ENCODE measurements around the gene CAPN1. TPM values are rescaled to one million over a fixed set of nuclear protein-coding genes. Genes with fewer than 3 reads are reported as not detected.

The CAPN1 gene
- polyA plus RNA-seq, 1 donor: 99.7 TPM

- DNase-seq: no peak
Measured at GRCh38 chr11:65204143-65204542, 22.4 kb downstream of the CAPN1 start.

- no peak for DNase-seq
Measured at GRCh38 chr11:65204646-65205601, 23.2 kb downstream of the CAPN1 start.

GRCh38 chr11:65205602-65205967 lies 23.9 kb downstream of the CAPN1 start:
- no peak for DNase-seq

GRCh38 chr11:65206441-65206841 lies 24.7 kb downstream of the CAPN1 start:
- DNase-seq: no peak

- DNase-seq: no peak
Measured at GRCh38 chr11:65206901-65207300, 25.2 kb downstream of the CAPN1 start.

- no peak for DNase-seq
Measured at GRCh38 chr11:65207918-65208784, 26.4 kb downstream of the CAPN1 start.

GRCh38 chr11:65208785-65209710 lies 27.3 kb downstream of the CAPN1 start:
- no peak for DNase-seq

- no peak for DNase-seq
Measured at GRCh38 chr11:65209711-65210360, 28.1 kb downstream of the CAPN1 start.

GRCh38 chr11:65210361-65210731 lies 28.6 kb downstream of the CAPN1 start:
- no peak for DNase-seq

- no peak for DNase-seq
Measured at GRCh38 chr11:65210748-65211147, 29.0 kb downstream of the CAPN1 start.

- no peak for DNase-seq
Measured at GRCh38 chr11:65211293-65212105, 29.8 kb downstream of the CAPN1 start.

GRCh38 chr11:65212226-65212801 lies 30.6 kb downstream of the CAPN1 start:
- no peak for DNase-seq

GRCh38 chr11:65213322-65214211 lies 31.8 kb downstream of the CAPN1 start:
- DNase-seq: no peak

- no peak for DNase-seq
Measured at GRCh38 chr11:65214212-65214845, 32.6 kb downstream of the CAPN1 start.

- DNase-seq: no peak
Measured at GRCh38 chr11:65215441-65216076, 33.8 kb downstream of the CAPN1 start.

- DNase-seq: no peak
Measured at GRCh38 chr11:65216830-65217229, 35.1 kb downstream of the CAPN1 start.

GRCh38 chr11:65217441-65218423 lies 36.0 kb downstream of the CAPN1 start:
- no peak for DNase-seq

All from hindlimb muscle (tissue), 1 donor.